HG03378 (cell line): ENCODE measurements around the gene LEPROT.

Experiments
- ATAC-seq: cut with Tn5 transposase; IDR thresholded peaks from one replicate; pipeline ENCODE4 v1.9.1; 2021; ENCODE audit warnings: mild to moderate bottlenecking, moderate library complexity; ENCODE audit not compliant: unreplicated experiment

The LEPROT gene

GRCh38 chr1:65471861-65472332 lies 51.4 kb downstream of the LEPROT start:
- ATAC-seq: no peak

DNA sequence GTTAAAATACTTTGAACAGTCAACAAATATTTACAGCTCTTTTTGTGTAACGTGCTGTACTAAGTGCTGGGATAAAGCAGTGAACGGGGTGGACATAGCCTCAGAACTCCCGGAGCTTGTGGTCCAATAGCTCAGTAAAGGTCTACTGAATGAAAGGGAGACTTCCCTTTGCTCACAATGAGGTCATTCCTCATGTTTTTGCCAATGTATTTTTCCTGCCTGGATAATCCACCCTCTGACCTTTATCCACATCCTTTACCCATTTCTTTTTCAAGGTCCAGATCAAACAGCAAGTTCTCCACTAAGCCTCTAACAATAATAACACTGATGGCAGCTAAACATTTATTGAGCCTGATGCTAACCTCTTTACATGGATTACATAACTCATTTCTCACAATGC lies 55.9 kb downstream of the LEPROT start:
- no peak for ATAC-seq

DNA sequence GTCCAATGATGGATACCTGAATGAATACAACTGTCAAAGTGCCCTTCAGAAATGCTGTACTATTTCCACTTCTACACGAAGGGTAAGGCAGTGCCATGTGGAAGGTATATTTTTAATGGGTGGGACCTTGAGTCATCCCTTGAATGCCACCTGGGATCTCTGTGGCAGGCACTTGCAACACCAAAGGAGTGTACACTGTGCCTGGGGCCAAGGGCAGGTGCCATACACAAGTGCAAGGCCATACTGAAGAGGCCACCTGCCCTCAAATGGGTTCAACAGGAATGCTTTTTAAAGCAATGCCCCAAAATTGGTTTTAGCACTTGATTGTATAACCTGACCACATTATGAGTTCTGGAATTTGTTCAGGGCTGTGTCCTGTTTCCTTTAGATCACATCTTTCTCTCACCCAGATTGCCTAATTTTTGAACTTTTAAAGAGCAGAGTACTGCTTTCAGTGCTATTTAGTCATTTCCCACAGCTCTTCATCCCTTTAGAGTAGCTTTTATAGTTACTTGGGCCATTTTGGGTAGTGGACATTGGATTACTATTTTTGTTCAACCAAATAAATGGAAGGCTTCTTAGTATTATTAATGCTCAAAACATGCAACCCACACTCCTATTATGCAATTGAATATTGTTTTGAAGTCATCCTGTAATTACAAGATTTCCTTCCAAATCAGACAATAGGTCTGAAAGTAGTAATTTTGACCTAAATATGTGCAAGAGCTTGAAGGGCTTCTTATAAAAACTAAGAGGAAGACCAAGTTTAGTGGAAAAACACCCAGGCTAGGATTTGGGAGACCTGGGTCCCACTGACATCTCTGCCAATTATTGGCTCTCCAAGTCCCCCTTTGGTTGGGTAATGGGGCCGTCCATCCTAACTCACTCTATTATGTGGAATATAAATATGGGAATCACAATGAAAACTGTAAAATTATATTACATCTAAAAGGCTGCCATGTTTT lies 57.2 kb downstream of the LEPROT start:
- ATAC-seq: no peak

GRCh38 chr1:65478379-65479026 lies 58.0 kb downstream of the LEPROT start:
- no peak for ATAC-seq

GRCh38 chr1:65479554-65480204 lies 59.2 kb downstream of the LEPROT start:
- ATAC-seq: no peak

- no peak for ATAC-seq
Measured at GRCh38 chr1:65480684-65481405, 60.4 kb downstream of the LEPROT start.

- no peak for ATAC-seq
Measured at GRCh38 chr1:65483993-65484754, 63.7 kb downstream of the LEPROT start.
